ENCODE data around the gene ADA.

ADA gene

GRCh38 chr20:44648068-44648467 lies 3.4 kb downstream of the ADA start:
- H3K4me3 ChIP-seq (ENCODE audit: low read depth, low read length): no peak overlapping the region
- no peak for DNase-seq (ENCODE audit: low read depth)

- DNase-seq (ENCODE audit: low read depth): no peak
- no peak overlapping the region for H3K4me3 ChIP-seq (ENCODE audit: low read depth, low read length)
Measured at GRCh38 chr20:44646641-44647274, 4.7 kb downstream of the ADA start.

- DNase-seq (ENCODE audit: low read depth): peak; percentile 16
- no peak overlapping the region for H3K4me3 ChIP-seq (ENCODE audit: low read depth, low read length)
Measured at GRCh38 chr20:44646023-44646640, 5.4 kb downstream of the ADA start.

- no peak overlapping the region for H3K4me3 ChIP-seq (ENCODE audit: low read depth, low read length)
- no peak for DNase-seq (ENCODE audit: low read depth)
Measured at GRCh38 chr20:44644667-44645131, 6.8 kb downstream of the ADA start.

- H3K4me3 ChIP-seq (ENCODE audit: low read depth, low read length): no peak overlapping the region
- DNase-seq (ENCODE audit: low read depth): no peak
Measured at GRCh38 chr20:44644230-44644617, 7.3 kb downstream of the ADA start.

- DNase-seq (ENCODE audit: low read depth): peak; percentile 53
- no peak overlapping the region for H3K4me3 ChIP-seq (ENCODE audit: low read depth, low read length)
Measured at GRCh38 chr20:44643596-44644229, 7.8 kb downstream of the ADA start.

GRCh38 chr20:44643154-44643519 lies 8.4 kb downstream of the ADA start:
- no peak overlapping the region for H3K4me3 ChIP-seq (ENCODE audit: low read depth, low read length)
- DNase-seq (ENCODE audit: low read depth): no peak

- no peak overlapping the region for H3K4me3 ChIP-seq (ENCODE audit: low read depth, low read length)
- DNase-seq (ENCODE audit: low read depth): peak; percentile 80
Measured at GRCh38 chr20:44642203-44643153, 9.0 kb downstream of the ADA start.

GRCh38 chr20:44641325-44641724 lies 10.2 kb downstream of the ADA start:
- no peak overlapping the region for H3K4me3 ChIP-seq (ENCODE audit: low read depth, low read length)
- no peak for DNase-seq (ENCODE audit: low read depth)

GRCh38 chr20:44640522-44640921 lies 11.0 kb downstream of the ADA start:
- no peak for DNase-seq (ENCODE audit: low read depth)
- H3K4me3 ChIP-seq (ENCODE audit: low read depth, low read length): no peak overlapping the region

GRCh38 chr20:44637522-44638372 lies 13.8 kb downstream of the ADA start:
- no peak overlapping the region for H3K4me3 ChIP-seq (ENCODE audit: low read depth, low read length)
- DNase-seq (ENCODE audit: low read depth): no peak

- H3K4me3 ChIP-seq (ENCODE audit: low read depth, low read length): no peak overlapping the region
Measured at GRCh38 chr20:44637042-44637441, 14.5 kb downstream of the ADA start.

GRCh38 chr20:44635877-44636276 lies 15.6 kb downstream of the ADA start:
- H3K4me3 ChIP-seq (ENCODE audit: low read depth, low read length): no peak overlapping the region
- no peak for DNase-seq (ENCODE audit: low read depth)

More at GRCh38 chr20:44637042-44637441, 14.5 kb downstream of the ADA start:
- no peak for DNase-seq (ENCODE audit: low read depth)

- DNase-seq (ENCODE audit: low read depth): no peak
- H3K4me3 ChIP-seq (ENCODE audit: low read depth, low read length): no peak overlapping the region
Measured at GRCh38 chr20:44633872-44634600, 17.5 kb downstream of the ADA start.

GRCh38 chr20:44633187-44633810 lies 18.2 kb downstream of the ADA start:
- no peak overlapping the region for H3K4me3 ChIP-seq (ENCODE audit: low read depth, low read length)
- DNase-seq (ENCODE audit: low read depth): no peak

- DNase-seq (ENCODE audit: low read depth): no peak
- no peak overlapping the region for H3K4me3 ChIP-seq (ENCODE audit: low read depth, low read length)
Measured at GRCh38 chr20:44632103-44632752, 19.3 kb downstream of the ADA start.

GRCh38 chr20:44630297-44630696 lies 21.2 kb downstream of the ADA start:
- no peak for DNase-seq (ENCODE audit: low read depth)
- no peak overlapping the region for H3K4me3 ChIP-seq (ENCODE audit: low read depth, low read length)
